Kidney epithelial cell (primary cell): Measurements from ENCODE around the gene HSPA4. TPM values are rescaled to one million over a fixed set of nuclear protein-coding genes. Genes with fewer than 3 reads are reported as not detected.

Experiments
- DNase-seq: peaks from one replicate; pipeline ENCODE4 v3.0.0-alpha.2; 2010; ENCODE audit warnings: low read depth
- H3K27me3 ChIP-seq: 2 replicates; pipeline ENCODE4 v1.6.0; 2011; ENCODE audit warnings: low read length; ENCODE audit not compliant: control insufficient read depth, insufficient read depth
- H3K36me3 ChIP-seq: 2 replicates; pipeline ENCODE4 v1.5.1; 2011; ENCODE audit warnings: low read length; ENCODE audit not compliant: control insufficient read depth, insufficient read depth
- H3K4me3 ChIP-seq: 2 replicates; pipeline ENCODE4 v1.5.1; 2011; ENCODE audit warnings: low read depth, mild to moderate bottlenecking, control low read depth, low read length
- total RNA-seq: library from RNA; depleted of rRNA; stranded (reverse); fragments of >200 nt; gene quantifications from 2 replicates; pipeline ENCODE4 v1.2.3, GENCODE V29; 2015
- TF ChIP-seq, protein P1 (sequence below): IDR thresholded peaks from 2 replicates; pipeline ENCODE4 v1.5.1; 2011; ENCODE audit warnings: mild to moderate bottlenecking, moderate library complexity, low read length, control low read depth, inconsistent platforms; ENCODE audit not compliant: insufficient read depth, poor library complexity, severe bottlenecking

HSPA4 gene
- total RNA-seq, 1 donor from 2014 or later, result 95.9 TPM

DNA sequence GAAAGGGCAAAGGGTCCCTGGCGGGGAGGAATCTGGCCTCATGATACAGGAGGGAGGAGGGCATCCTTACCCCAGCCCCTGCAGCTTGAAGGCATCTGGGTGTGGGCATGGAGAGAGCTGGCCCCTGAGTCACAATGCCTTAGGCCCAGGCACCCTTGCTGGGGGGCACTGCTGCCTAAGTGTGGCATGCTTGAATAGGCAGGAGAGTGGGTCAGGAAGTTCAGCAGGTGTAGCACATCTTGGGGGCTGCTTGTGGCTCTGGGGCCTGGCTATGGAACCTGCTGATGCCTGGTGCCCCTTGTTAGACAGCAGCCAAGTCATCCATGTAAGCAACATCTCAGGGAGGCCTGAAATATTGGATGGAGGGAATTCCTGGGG is 63.1 kb downstream of the HSPA4 start:
- TF ChIP-seq, protein P1, sequence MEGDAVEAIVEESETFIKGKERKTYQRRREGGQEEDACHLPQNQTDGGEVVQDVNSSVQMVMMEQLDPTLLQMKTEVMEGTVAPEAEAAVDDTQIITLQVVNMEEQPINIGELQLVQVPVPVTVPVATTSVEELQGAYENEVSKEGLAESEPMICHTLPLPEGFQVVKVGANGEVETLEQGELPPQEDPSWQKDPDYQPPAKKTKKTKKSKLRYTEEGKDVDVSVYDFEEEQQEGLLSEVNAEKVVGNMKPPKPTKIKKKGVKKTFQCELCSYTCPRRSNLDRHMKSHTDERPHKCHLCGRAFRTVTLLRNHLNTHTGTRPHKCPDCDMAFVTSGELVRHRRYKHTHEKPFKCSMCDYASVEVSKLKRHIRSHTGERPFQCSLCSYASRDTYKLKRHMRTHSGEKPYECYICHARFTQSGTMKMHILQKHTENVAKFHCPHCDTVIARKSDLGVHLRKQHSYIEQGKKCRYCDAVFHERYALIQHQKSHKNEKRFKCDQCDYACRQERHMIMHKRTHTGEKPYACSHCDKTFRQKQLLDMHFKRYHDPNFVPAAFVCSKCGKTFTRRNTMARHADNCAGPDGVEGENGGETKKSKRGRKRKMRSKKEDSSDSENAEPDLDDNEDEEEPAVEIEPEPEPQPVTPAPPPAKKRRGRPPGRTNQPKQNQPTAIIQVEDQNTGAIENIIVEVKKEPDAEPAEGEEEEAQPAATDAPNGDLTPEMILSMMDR, result no peak
- no peak for DNase-seq
- no peak overlapping the region for H3K4me3 ChIP-seq
- no peaks in the 10 kb centered on the region for H3K36me3 ChIP-seq
- no peaks in the 10 kb centered on the region for H3K27me3 ChIP-seq

DNA sequence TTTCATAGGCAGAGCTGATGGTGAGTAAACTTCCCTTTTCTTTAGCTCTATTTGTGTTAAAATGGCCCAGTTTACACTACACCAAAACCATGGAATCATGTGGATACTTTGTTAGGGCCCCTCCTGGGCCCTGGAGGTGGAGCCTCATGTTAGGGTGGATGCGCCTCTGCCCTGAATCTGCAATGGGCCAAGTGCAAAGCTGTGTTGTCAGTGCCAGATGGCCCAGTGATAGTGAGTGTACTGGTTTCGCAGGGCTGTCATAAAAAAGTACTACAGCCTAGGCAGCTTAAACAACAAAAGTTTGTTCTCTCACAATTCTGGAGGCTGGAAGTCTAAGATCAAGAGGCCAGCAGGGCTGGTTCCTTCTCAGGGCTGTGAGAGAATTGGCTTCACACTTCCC is 64.8 kb downstream of the HSPA4 start:
- Histone ChIP-seq H3K4me3 (no peak overlapping the region), H3K27me3 (no peaks in the 10 kb centered on the region), H3K36me3 (no peaks in the 10 kb centered on the region)
- DNase-seq, result no peak
- TF ChIP-seq, protein P1, result no peak

DNA sequence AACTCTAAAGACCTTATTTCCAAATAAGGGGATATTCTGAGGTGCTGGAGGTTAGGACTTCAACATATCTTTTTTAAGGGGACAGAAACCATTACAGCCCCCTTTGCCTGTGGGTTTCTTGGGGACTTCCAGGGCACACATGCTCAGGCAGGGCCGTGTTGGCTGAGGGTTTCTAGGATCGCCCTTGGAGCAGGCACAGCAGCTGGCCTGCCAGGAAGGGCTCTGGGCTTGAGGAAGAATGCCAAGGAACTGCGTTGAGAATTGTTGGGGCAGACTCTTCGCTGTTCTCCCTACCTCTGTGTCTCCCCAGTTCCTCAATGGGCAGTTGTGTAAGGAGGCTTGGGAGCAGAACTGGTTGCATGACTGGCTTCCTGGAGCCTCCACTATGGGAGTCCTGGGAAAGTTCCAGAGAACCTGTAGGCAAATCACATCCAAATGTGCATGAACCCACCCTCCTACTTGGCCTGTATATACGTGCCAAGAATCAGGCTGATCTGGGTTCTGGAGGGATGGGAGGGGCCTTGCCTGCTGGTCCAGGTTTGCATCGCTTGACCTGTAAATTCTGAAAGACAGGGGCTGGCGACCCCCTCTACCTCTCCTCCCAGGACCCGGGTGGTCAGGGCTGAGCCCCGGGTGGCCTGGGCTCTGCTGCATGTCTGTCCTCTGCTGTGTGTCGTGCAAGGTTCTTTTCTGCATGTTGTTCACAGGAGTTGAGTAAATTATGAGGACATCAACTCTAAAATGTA is 65.5 kb downstream of the HSPA4 start:
- no peaks in the 10 kb centered on the region for H3K27me3 ChIP-seq
- DNase-seq, result no peak
- H3K4me3 ChIP-seq, result no peak overlapping the region
- TF ChIP-seq, protein P1, result no peak
- H3K36me3 ChIP-seq, result no peaks in the 10 kb centered on the region

GRCh38 chr5:133117912-133118445 is 66.2 kb downstream of the HSPA4 start:
- H3K27me3 ChIP-seq, result no peaks in the 10 kb centered on the region
- H3K36me3 ChIP-seq, result no peaks in the 10 kb centered on the region
- no peak overlapping the region for H3K4me3 ChIP-seq
- TF ChIP-seq, protein P1, result no peak
- DNase-seq, result no peak

DNA sequence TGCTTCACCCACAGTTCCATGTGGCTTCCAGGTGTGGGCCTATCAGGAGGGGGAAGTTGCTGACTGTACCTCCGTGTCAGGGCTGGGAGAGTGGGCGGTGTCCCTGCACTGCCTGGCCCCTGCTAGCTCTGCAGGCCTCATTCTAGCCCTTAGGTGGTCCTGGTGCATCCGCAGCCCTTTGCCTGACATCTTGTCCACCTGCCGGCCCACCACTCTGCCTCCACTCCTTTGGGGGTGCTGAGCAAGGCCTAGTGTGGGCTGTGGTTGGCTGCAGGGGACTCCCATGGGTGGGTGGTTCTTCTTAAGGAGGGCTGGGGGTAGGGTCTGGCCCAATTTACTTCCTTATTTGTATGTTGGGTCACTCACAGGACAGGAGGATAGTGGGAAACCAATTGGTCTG is 66.9 kb downstream of the HSPA4 start:
- Histone ChIP-seq H3K4me3 (no peak overlapping the region), H3K36me3 (no peaks in the 10 kb centered on the region), H3K27me3 (no peaks in the 10 kb centered on the region)
- no peak for DNase-seq
- TF ChIP-seq, protein P1, result no peak

GRCh38 chr5:133119233-133119711 is 67.5 kb downstream of the HSPA4 start:
- no peak for DNase-seq
- Histone ChIP-seq H3K27me3 (no peaks in the 10 kb centered on the region), H3K36me3 (no peaks in the 10 kb centered on the region), H3K4me3 (no peak overlapping the region)
- TF ChIP-seq, protein P1, result no peak
